Measurements from ENCODE around the gene ESAM. TPM values are rescaled to one million over a fixed set of nuclear protein-coding genes. Genes with fewer than 3 reads are reported as not detected.

Gene ESAM
- total RNA-seq, 1 donor from 2014 or later, result 164 TPM

- Histone ChIP-seq H3K4me3 (no peak overlapping the region), H3K27me3 (peaks cover 5% of the 10 kb centered on the region), H3K4me1 (peaks cover 3% of the 10 kb centered on the region), H3K27ac (no peak overlapping the region), H3K9me3 (no peaks in the 10 kb centered on the region), H3K36me3 (no peaks in the 10 kb centered on the region)
- TF ChIP-seq CTCF (IDR thresholded peaks at IDR 0.05), result no peak
- DNase-seq, result no peak
- ATAC-seq, result no peak
- intact Hi-C loops (cut with DNase I), result no loop called here
Measured at GRCh38 chr11:124712392-124712791, 49.7 kb downstream of the ESAM start.

- no peaks in the 10 kb centered on the region for H3K27me3 ChIP-seq
- H3K4me1 ChIP-seq, result no peaks in the 10 kb centered on the region
- no peak overlapping the region for H3K4me3 ChIP-seq
- no peaks in the 10 kb centered on the region for H3K36me3 ChIP-seq
- no peak for TF ChIP-seq CTCF (IDR thresholded peaks at IDR 0.05)
- ATAC-seq, result no peak
- no peak for DNase-seq
- intact Hi-C loops (cut with DNase I), result no loop called here
- H3K27ac ChIP-seq, result no peak overlapping the region
- no peaks in the 10 kb centered on the region for H3K9me3 ChIP-seq
Measured at GRCh38 chr11:124707829-124708228, 54.3 kb downstream of the ESAM start.

Other genes with a start within 250 kb of the ESAM start
- gene OR8B12, start 218.6 kb downstream of the ESAM start, total RNA-seq, result not detected
- not detected for gene OR8A1, start 192.3 kb downstream of the ESAM start, total RNA-seq
- gene PANX3, start 150.9 kb downstream of the ESAM start, total RNA-seq, result not detected
- gene TBRG1, start 139.4 kb downstream of the ESAM start, total RNA-seq, result 44.9 TPM
- 41.6 TPM for gene SIAE, start 88.6 kb downstream of the ESAM start, total RNA-seq
- gene SPA17, start 88.4 kb downstream of the ESAM start, total RNA-seq, result 4.8 TPM
- gene NRGN, start 22.3 kb downstream of the ESAM start, total RNA-seq, result 79.9 TPM
- gene VSIG2, start 10.0 kb downstream of the ESAM start, total RNA-seq, result 40.1 TPM
- gene MSANTD2, start 38.1 kb upstream of the ESAM start, total RNA-seq, result 13.3 TPM
- gene ROBO3, start 103.1 kb upstream of the ESAM start, total RNA-seq, result 12.6 TPM
- 75.0 TPM for gene ROBO4, start 135.6 kb upstream of the ESAM start, total RNA-seq
- not detected for gene HEPN1, start 157.0 kb upstream of the ESAM start, total RNA-seq
- gene HEPACAM, start 173.8 kb upstream of the ESAM start, total RNA-seq, result 0.14 TPM
- 1.5 TPM for gene CCDC15, start 191.9 kb upstream of the ESAM start, total RNA-seq